NOMO-1 treated with dmso at 0.1 percent for 144 hours (cell line): Measurements from ENCODE around the gene LCTL.

Experiments used
- DNase-seq: peaks from one replicate; lab custom pipeline; 2025; ENCODE audit not compliant: unreplicated experiment; lab: John Stamatoyannopoulos, UW

Gene LCTL, protein sequence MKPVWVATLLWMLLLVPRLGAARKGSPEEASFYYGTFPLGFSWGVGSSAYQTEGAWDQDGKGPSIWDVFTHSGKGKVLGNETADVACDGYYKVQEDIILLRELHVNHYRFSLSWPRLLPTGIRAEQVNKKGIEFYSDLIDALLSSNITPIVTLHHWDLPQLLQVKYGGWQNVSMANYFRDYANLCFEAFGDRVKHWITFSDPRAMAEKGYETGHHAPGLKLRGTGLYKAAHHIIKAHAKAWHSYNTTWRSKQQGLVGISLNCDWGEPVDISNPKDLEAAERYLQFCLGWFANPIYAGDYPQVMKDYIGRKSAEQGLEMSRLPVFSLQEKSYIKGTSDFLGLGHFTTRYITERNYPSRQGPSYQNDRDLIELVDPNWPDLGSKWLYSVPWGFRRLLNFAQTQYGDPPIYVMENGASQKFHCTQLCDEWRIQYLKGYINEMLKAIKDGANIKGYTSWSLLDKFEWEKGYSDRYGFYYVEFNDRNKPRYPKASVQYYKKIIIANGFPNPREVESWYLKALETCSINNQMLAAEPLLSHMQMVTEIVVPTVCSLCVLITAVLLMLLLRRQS

DNA sequence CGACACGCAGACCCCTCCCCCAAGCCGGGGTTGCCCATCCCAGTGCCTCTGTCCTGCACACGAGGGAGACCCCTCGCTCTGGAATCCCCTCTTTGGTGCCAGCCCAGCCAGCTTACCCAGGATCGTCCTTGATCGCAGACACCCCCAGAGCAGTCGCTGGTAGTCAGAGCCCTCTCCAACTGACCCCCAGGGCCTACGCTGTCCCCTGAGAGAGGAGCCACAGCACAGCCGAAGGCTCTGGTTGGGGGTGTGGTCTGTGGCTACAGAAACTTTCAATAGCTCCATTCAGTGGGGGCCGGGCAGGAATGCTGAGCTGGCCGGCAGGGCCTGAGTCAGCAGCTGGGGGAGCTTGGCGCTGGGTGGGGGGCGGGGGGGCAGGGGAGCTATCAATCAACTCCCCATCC is at the start of gene LCTL:
Gene LCTL (minus strand): TSS at position 258 of the 404 bp plus-strand sequence. CDS start 633 bp downstream, outside the sequence.
- no peak for DNase-seq

DNA sequence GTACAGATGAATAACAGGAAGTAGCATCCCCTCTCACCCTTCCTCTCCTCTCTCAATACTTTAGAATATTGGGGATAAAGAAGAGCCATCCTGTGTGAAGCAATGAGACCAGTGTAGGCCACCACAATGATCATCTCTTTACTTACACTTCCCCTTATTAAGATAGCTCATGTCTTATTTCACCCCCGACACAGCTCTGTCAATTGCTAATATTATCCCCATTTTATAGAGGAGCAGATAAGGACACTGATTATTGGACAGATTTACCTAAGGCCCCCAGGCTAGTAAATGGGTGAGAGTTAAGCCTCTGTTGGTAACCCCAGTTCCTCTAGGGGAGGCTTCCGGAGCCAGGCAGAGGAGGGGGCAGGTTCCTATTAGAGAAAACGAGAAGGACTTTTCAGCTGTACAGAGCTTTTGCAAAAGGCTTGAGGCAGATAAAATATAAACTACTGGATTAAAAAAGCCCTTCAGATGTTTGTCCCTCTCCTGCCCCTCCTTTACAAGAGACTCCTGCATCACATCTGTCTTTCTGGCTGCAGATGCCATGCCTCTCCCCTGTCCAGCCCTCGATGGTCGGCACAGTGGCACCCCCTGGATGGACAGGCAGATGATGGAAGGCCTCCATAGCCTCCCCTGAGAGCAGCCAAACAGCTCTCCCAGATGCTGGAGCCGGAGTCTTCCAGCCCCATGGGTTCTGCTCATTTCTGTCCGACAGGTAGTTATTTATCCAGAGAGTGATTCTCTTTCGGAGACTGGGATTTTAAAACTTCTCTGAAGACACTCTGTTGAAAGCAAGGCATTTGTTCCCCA is 49.4 kb upstream of the LCTL start:
- DNase-seq = peak; percentile 53

DNA sequence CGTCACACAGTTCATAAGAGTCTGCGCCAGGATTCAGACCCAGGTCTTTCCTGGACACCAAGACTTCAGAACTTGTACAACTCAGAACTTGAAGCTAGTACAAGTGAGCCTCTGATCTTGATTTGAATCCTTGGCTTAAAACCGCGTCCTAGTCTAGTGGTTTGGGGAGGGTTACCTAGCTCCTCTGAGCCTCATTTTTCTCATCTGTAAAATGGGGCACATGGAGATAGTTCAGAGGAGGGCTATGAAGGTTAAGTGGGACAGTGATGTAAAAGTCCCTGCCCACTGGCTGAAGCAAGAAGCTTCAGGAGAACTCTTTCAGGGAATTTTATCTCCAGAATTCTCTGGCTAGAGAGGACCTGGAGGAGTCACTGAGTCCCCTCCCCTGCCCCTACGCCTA is 48.7 kb upstream of the LCTL start:
- no peak for DNase-seq

DNA sequence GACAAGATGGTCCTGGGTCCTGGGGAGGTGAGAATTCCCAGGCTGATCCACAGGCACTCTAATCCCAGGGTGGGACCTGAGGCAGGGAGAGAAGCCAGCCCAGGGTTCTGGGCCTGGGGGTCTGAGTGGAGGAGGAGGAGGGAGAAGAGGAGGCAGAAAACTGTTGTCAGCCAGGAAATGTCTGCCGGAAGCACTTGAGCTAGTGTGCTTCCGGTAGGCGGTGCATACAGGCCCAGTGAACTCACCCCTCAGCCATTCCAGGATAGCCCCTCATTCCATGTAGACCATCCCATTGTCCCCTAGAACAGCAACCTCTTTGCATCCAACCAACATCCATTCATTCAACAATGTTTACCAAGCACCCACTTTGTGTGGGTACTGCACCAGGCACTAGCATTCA is 47.9 kb upstream of the LCTL start:
- no peak for DNase-seq

DNA sequence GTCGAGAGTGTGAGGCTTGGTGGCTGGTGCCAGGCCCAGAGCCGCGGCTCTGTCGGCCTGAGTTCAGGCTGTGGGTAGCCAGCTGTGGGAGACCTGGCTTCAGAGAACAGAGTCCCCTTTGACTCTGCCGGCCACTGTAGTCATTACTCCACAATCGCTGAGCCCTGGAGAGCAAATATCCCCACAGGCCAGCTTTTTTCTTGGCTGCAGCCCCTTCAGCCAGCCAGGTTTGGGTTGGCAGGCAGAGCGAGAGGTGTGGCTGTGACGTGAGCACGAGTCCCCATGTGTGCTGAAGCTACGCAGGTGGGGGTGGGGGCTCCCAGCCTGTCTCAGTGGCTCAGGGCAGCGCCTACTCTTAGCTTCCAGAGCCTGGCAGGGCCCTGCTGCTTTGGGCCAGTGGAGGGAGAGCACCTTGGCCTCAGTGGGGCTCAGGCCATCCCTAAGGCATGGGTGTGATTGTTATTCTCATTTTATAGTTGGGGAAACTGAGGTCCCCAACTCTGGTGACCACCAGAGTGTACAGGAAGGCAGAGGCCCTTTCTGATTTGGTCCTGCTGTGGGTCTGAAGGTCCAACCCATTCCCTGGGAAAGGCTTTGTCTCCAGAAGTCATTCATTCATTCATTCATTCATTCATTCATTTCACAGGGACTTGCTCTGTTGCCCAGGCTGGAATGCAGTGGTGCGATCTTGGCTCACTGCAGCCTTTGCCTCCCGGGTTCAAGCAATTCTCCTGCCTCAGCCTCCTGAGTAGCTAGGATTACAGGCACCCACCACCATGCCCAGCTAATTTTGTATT is 45.7 kb upstream of the LCTL start:
- no peak for DNase-seq

DNA sequence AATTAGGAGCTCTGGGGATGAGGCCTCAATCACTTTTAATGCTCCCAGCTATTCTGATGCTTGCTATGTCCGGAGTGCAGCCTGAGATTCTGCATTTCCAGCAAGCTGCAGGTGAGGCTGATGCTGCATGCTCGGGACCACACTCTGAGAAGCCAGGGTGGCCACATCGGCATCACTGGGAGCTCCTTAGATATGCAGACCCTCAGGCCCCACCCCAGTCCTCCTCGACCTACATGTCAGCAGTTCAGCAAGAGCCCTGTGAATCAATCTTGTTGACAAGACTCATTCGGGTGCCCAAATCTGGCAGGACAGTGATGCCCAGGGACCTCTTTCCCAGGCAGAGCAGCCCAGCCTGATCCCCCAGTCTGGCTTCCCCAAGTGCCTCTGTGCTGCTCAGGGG is 44.1 kb upstream of the LCTL start:
- DNase-seq = no peak

DNA sequence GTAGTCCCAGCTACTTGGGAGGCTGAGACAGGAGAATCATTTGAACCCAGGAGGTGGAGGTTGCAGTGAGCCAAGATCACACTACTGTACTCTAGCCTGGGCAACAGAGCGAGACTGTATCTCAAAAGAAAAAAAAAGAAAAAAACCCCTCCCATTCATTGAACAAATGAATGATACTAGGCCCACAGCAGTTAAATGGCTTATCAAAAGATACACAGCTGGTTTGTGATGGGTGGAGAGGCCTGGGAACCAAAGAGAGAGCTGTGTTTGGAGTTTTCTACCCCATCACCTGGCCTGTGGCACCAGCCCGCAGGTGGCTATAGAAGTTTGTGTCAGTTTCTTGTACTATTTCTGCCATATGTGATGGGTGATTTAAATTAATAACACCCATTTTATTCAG is 43.1 kb upstream of the LCTL start:
- DNase-seq = no peak

DNA sequence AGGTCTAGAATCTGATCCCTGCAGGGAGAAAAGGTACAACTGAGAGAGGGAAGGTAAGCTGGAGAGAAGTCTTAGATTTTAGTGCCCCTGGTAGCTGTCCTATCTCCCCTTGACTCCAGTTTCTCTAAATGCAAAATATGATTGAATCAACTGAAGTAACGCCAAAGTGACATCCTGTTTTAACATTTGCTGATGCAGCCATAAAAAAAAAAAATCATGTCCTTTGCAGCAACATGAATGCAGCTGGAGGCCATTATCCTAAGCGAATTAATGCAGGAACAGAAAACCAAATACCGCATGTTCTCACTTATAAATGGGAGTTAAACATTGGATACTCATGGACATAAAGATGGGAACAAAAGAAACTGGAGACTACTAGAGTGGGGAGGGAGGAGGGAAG is 42.4 kb upstream of the LCTL start:
- DNase-seq = no peak

DNA sequence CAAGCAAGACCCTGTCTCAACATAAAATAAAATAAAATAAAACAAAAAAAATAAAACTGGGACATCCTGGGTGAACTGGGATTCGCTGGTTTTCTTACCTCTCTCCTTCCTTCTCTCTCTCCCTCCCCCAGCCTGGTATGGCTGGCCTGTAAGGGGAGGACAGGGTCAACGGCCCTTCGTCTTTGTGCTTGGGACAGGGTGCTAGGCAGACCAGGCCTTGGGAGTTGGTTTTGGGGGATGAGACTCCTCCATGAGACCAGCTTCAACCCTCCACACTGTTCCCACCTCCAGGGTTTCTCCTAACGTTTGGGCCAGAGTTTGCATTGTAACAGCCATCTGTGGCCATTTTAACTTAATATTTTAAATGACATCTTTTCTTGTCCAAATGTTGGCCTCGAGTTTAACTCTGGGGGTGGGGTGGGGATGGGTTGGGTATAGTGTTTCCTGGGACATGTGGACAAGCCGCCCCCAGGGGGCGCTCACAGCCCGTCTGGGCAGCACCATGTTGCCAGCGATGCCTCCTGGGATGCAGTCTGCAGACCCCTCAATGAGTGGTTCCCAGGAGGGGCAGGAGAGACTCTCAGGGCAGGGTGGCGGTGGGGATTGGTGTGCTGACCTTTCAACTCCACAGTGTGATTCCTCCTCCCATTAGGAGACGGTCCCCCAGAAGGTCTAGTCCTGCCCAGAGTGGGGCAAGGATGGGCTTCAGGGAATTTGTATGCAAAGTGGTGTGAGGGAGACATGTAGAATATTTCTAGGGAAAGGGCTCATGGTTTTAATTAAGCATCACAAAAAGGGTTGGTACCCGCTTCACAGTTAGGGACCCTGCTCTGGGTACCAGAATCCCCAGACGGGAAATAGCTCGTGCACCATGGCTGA is 37.7 kb upstream of the LCTL start:
- DNase-seq = peak; percentile 15

DNA sequence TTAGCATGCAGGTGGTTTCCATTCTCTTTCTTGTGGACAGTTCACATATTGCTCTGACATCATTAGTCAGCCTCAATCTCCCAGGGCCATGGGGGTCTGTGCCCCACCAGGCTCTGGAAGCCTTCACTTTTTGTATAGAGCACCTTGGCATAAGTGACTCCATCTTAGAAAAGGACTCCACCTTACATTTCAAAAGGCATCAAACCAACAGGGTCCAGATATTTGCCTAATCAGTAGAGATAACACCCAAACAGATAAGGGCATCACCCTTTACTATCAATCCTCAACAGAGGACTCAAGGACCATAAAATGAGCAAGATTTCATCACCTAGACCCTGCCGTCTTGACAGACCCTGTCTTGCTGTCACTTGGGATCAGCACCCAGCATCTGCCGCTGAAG is 35.7 kb upstream of the LCTL start:
- DNase-seq = no peak

DNA sequence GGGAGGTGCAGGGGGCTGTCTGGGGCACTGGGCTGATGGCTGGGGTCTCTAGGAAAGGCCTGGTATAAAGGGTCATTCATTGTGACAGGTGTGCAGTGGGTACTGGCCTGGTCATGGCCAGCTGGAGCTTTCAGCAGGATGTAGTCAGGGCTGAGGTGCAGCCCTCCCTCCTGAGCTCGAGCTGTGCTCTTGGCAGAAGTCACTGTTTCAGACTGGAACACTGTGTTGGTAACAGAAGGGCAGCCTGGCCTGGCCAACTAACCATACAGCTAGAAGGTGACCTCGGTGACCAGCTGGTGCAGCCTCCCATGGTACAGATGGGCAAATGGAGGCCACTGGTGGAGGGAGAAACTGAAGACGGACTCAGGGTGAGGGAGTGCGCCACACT is 34.4 kb upstream of the LCTL start:
- DNase-seq = no peak

DNA sequence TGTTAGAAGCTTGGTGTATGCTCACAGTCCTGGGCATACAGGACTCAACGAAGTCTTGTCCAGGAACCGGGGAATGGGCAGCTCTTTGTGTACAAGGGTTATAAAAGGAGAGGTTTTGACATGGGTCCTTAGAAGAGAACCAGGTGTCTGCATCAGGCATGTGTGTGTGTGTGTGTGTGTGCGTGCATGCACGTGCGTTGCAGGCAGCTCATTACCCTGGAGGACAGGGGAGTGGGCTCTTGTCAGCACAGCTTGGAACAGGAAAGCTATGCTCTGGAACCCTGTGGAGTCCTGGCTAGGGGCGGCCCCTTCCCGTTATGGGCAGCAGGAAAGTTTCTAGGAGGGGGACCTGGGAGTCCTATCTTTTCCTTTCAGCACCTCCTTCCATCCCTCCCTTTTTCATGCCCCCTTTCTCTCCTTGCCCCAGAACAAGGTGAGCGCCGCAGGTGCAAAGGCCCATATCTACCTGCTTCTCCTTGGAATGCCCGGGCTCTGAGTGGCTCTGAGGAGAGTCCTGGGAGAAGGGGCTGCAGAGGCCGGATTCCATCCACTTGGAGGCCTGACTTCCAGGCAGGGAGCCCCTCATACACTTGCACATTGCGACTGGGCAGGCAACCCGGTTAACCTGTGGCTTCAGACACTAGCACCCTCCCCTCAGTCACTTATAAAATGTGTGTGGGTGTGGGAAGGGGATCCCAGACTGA is 33.9 kb upstream of the LCTL start:
- no peak for DNase-seq

DNA sequence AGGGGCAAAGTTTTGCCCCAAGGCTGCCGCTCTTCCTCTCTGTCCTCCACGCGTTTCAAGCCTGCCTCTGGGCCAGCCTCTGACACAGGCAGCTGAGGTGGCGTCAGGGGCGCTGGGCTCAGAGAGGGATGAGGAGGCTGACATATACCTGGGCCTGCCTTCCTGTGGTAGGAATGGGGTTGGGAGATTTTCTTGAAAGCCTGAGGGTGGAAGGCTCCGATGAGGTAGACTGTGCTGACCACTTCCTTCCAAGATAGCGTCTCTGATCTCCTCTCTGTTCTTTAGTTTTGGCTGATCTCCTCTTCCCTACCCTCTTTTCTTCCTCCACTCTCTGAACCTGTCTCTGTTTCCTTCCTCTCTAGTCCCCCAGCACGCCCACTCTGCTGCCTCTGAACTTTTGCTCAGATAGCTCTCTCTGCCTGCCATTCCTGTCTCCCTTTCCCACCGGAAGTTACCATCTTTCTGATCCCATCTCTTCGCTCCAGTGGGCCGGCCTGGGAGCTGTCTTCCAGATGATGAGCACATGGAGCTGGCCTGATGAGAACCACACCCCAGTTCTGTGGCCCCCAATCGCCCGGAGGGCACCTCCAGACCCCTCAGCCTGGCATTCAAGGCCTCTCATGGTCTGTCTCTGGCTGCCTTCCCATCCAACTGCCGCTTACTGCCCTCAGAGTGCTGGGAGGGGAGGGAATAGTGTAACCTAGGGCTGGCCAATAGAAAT is 32.5 kb upstream of the LCTL start:
- DNase-seq = no peak

DNA sequence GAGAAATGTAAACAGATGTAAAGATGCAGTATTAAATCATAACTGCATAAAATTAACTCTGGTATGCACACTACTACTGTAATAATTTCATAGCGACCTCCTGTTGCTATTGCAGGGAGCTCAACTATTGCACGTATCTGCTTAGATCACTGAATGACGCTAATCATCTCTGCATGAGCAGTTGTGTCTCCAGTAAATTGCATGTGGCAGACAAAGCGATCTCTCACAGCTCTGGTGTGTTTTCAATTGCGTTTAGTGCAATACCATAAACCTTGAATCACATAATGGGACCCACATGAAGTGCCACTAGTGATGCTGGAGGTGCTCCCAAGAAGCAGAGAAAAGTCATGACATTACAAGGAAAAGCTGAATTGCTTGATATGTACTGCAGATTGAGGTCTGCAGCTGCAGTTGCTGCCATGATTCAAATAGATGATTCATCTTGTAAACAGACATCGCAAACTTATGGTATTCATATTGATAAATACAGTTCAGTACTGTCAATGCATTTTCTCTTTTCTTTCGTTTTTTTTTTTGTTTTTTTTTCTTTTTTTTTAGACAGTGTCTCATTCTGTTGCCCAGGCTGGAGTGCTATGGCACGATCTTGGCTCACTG is 30.2 kb upstream of the LCTL start:
- no peak for DNase-seq

DNA sequence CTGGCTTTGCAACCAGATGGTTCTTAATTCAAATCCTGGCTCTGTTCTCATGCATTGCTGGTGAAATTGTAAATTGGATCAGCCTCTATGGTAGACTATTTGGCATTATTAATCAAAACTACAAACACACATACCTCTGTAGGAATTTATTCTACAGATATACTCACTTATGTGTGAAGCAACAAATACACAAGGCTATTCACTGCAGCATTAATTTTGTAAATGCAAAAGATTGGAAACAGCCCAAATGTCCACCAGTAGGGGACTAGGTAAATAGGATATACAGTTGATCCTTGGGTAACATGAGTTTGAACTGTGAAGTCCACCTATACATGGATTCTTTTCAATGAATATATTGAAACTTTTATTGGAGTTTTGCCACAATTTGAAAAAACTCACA is 29.5 kb upstream of the LCTL start:
- no peak for DNase-seq

DNA sequence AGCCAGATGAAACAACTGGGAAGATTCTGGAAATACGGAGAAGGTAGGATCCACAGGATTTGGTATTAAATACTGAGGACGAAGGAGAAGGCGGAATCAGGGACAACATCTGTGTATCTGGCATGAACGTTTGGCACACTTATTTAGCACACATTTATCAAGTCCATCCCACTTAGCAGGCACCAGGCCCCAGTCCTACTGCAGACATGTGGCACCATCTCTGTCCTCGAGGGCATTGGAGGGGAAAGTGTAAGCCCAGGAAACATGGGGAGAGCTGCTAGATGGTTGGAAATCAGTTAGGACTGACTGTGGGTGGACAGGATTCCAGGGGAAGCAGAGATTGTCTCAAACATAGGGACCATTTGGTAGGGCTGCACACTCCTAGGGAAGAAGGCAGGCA is 29.0 kb upstream of the LCTL start:
- no peak for DNase-seq

DNA sequence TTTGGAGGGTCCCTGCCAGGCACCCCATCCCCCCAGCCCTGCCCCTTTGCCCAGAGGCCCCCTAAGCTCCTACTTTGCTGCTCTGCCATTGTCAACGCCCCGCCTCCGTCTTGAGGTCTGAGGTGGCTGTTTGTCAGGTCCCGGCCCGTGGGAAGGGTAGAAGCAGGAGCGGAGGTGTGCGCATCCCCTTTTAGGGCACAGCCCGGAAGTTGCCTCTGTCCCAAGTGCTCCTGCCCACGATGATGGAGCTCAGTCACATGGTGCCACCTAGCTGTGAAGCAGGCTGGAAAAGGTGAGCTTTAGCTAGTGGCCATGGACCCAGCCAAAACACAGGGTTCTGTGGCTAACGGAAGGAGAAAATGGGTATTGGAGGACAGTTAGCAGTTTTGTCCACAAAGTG is 28.5 kb upstream of the LCTL start:
- DNase-seq = no peak

DNA sequence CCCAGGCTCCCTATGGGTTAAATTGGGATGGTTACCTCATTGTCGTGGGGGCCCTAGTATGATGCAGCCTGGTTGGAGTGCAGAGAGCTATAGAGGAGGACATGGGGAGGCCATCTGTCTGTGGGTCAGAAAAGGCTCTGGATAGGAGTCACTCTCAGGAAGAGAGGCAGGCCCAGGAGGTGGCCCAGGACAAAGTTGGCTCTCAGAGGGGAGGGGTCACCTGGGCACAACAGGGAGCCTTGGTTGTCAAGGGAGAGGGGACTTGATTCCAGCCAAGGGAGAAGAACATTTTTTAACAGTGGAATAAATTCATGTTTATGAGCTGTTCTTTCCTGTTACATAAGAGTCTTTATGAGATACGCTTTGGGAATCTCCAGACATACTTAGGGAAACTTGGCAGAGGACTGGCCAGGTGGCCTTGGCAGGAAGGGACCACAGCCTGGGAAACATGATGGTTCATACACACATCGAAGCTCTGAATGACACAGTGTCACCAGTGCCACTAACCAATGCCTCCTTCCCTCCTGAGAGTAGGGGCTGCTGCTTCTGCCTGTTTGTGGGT is 27.5 kb upstream of the LCTL start:
- DNase-seq = no peak
